Nephron progenitor cell (in vitro differentiated cells): ENCODE data around the gene SLC38A8.
A peak's percentile ranks its signal among the peaks of the same experiment; 100 is the strongest.

Experiments
- DNase-seq: peaks from one replicate; pipeline ENCODE4 v3.0.0; 2021
- H3K27ac Mint-ChIP-seq: 2 replicates; pipeline ENCODE4 v1.8.0; 2021; ENCODE audit warnings: mild to moderate bottlenecking, moderate library complexity, mixed read lengths
- H3K27me3 Mint-ChIP-seq: 2 replicates; pipeline ENCODE4 v1.8.0; 2021; ENCODE audit warnings: mild to moderate bottlenecking, low read depth, mixed read lengths; ENCODE audit not compliant: poor library complexity
- H3K36me3 Mint-ChIP-seq: 2 replicates; pipeline ENCODE4 v1.8.0; 2021; ENCODE audit warnings: low read depth, mixed read lengths
- H3K4me1 Mint-ChIP-seq: 2 replicates; pipeline ENCODE4 v1.8.0; 2021; ENCODE audit warnings: mixed read lengths
- H3K4me3 Mint-ChIP-seq: 2 replicates; pipeline ENCODE4 v1.8.0; 2021; ENCODE audit warnings: mild to moderate bottlenecking, moderate library complexity, mixed read lengths
- H3K9me3 Mint-ChIP-seq: 2 replicates; pipeline ENCODE4 v1.8.0; 2021; ENCODE audit warnings: mild to moderate bottlenecking, moderate library complexity, mixed read lengths
- CTCF ChIP-seq: fragments of 200-600 bp; sonication (generic); IDR thresholded peaks from 2 replicates; pipeline ENCODE4 v1.5.0; 2021; ENCODE audit warnings: antibody characterized with exemption

The SLC38A8 gene

GRCh38 chr16:83998091-83998490 lies 44.5 kb downstream of the SLC38A8 start:
- Mint-ChIP-seq H3K4me1 (peaks cover 65% of the 10 kb centered on the region), H3K9me3 (no peaks in the 10 kb centered on the region), H3K27me3 (no peaks in the 10 kb centered on the region), H3K4me3 (no peak overlapping the region), H3K36me3 (no peaks in the 10 kb centered on the region), H3K27ac (no peak overlapping the region)
- DNase-seq: no peak
- no peak for TF ChIP-seq CTCF

- DNase-seq: no peak
- Mint-ChIP-seq H3K36me3 (no peaks in the 10 kb centered on the region), H3K27me3 (no peaks in the 10 kb centered on the region), H3K9me3 (no peaks in the 10 kb centered on the region), H3K4me1 (peaks cover 74% of the 10 kb centered on the region), H3K4me3 (no peak overlapping the region), H3K27ac (no peak overlapping the region)
- no peak for TF ChIP-seq CTCF
Measured at GRCh38 chr16:83996481-83997252, 45.9 kb downstream of the SLC38A8 start.

GRCh38 chr16:83995754-83996153 lies 46.8 kb downstream of the SLC38A8 start:
- Mint-ChIP-seq H3K4me3 (peak overlapping the region; percentile 34), H3K9me3 (no peaks in the 10 kb centered on the region), H3K4me1 (peaks cover 68% of the 10 kb centered on the region), H3K36me3 (no peaks in the 10 kb centered on the region), H3K27ac (peak overlapping the region; percentile 15), H3K27me3 (no peaks in the 10 kb centered on the region)
- peak; percentile 61 for DNase-seq
- no peak for TF ChIP-seq CTCF

GRCh38 chr16:83994703-83995102 lies 47.9 kb downstream of the SLC38A8 start:
- no peak for TF ChIP-seq CTCF
- H3K27ac Mint-ChIP-seq: no peak overlapping the region
- no peak for DNase-seq
- peaks cover 2% of the 10 kb centered on the region for H3K27me3 Mint-ChIP-seq
- no peak overlapping the region for H3K4me3 Mint-ChIP-seq
- H3K4me1 Mint-ChIP-seq: peaks cover 67% of the 10 kb centered on the region
- H3K36me3 Mint-ChIP-seq: no peaks in the 10 kb centered on the region
- no peaks in the 10 kb centered on the region for H3K9me3 Mint-ChIP-seq

- Mint-ChIP-seq H3K27ac (no peak overlapping the region), H3K9me3 (no peaks in the 10 kb centered on the region), H3K36me3 (no peaks in the 10 kb centered on the region), H3K4me3 (no peak overlapping the region), H3K27me3 (peaks cover 5% of the 10 kb centered on the region), H3K4me1 (peaks cover 63% of the 10 kb centered on the region)
- DNase-seq: no peak
- no peak for TF ChIP-seq CTCF
Measured at GRCh38 chr16:83994087-83994486, 48.5 kb downstream of the SLC38A8 start.

GRCh38 chr16:83992624-83993023 lies 50.0 kb downstream of the SLC38A8 start:
- H3K27ac Mint-ChIP-seq: peak overlapping the region; percentile 66
- no peaks in the 10 kb centered on the region for H3K36me3 Mint-ChIP-seq
- peaks cover 56% of the 10 kb centered on the region for H3K4me1 Mint-ChIP-seq
- H3K9me3 Mint-ChIP-seq: no peaks in the 10 kb centered on the region
- peaks cover 5% of the 10 kb centered on the region for H3K27me3 Mint-ChIP-seq
- TF ChIP-seq CTCF: no peak
- DNase-seq: no peak
- no peak overlapping the region for H3K4me3 Mint-ChIP-seq
